ENCODE measurements around the gene CEP112. TPM values are rescaled to one million over a fixed set of nuclear protein-coding genes. Genes with fewer than 3 reads are reported as not detected.

CEP112 gene
- total and polyA plus RNA-seq, 2 donors (not counting 1 experiment from before 2014, with no cell fraction given): 5.4 to 6.4 TPM

GRCh38 chr17:65799869-65800268, 392.1 kb downstream of the CEP112 start:
- Histone ChIP-seq H3K9ac (ENCODE audit: insufficient read depth, low read length) (no peak overlapping the region), H3K4me1 (ENCODE audit: control insufficient read depth, extremely low read depth, insufficient read depth, low read length) (no peaks in the 10 kb centered on the region), H3K27me3 (ENCODE audit: control insufficient read depth, insufficient read depth, low read length) (no peaks in the 10 kb centered on the region), H3K79me2 (ENCODE audit: control insufficient read depth, insufficient read depth, low read length) (no peaks in the 10 kb centered on the region), H3K4me3 (replicated peaks in 1 of 4; ENCODE audit: control extremely low read depth in 1 of 4, insufficient read depth in 1 of 4, low read depth in 3 of 4, low read length in 4 of 4) (no peak overlapping the region), H3K4me2 (ENCODE audit: extremely low read depth, insufficient read depth, low read length) (no peak overlapping the region), H4K20me1 (ENCODE audit: control insufficient read depth, extremely low read depth, insufficient read depth, low read length) (no peaks in the 10 kb centered on the region), H3K36me3 (ENCODE audit: control insufficient read depth, insufficient read depth, low read length) (no peaks in the 10 kb centered on the region), H3K27ac (ENCODE audit: insufficient read depth, low read length) (no peak overlapping the region), H2AFZ (ENCODE audit: low read length) (no peak overlapping the region), H3K9me3 (ENCODE audit: control insufficient read depth, insufficient read depth, low read depth, low read length) (no peaks in the 10 kb centered on the region)
- DNase-seq (ENCODE audit: low read depth in 2 of 2): no peak
- no peak for TF ChIP-seq EZH2 (IDR thresholded peaks at IDR 0.05; ENCODE audit: low read length, missing control alignments)
- TF ChIP-seq CTCF (conservative IDR thresholded peaks at IDR 0.05 in 1 of 2, IDR thresholded peaks at IDR 0.05 in 1 of 2; ENCODE audit: low read depth in 1 of 2, low read length in 2 of 2): no peak

GRCh38 chr17:65799454-65799853, 392.5 kb downstream of the CEP112 start:
- no peaks in the 10 kb centered on the region for H4K20me1 ChIP-seq (ENCODE audit: control insufficient read depth, extremely low read depth, insufficient read depth, low read length)
- no peak overlapping the region for H3K4me3 ChIP-seq (replicated peaks in 1 of 4; ENCODE audit: control extremely low read depth in 1 of 4, insufficient read depth in 1 of 4, low read depth in 3 of 4, low read length in 4 of 4)
- no peaks in the 10 kb centered on the region for H3K9me3 ChIP-seq (ENCODE audit: control insufficient read depth, insufficient read depth, low read depth, low read length)
- H3K79me2 ChIP-seq (ENCODE audit: control insufficient read depth, insufficient read depth, low read length): no peaks in the 10 kb centered on the region
- H3K4me2 ChIP-seq (ENCODE audit: extremely low read depth, insufficient read depth, low read length): no peak overlapping the region
- no peaks in the 10 kb centered on the region for H3K4me1 ChIP-seq (ENCODE audit: control insufficient read depth, extremely low read depth, insufficient read depth, low read length)
- H3K27me3 ChIP-seq (ENCODE audit: control insufficient read depth, insufficient read depth, low read length): no peaks in the 10 kb centered on the region
- no peak overlapping the region for H2AFZ ChIP-seq (ENCODE audit: low read length)
- H3K36me3 ChIP-seq (ENCODE audit: control insufficient read depth, insufficient read depth, low read length): no peaks in the 10 kb centered on the region
- TF ChIP-seq EZH2 (IDR thresholded peaks at IDR 0.05; ENCODE audit: low read length, missing control alignments) (no peak), CTCF (conservative IDR thresholded peaks at IDR 0.05 in 1 of 2, IDR thresholded peaks at IDR 0.05 in 1 of 2; ENCODE audit: low read depth in 1 of 2, low read length in 2 of 2) (no peak)
- no peak overlapping the region for H3K9ac ChIP-seq (ENCODE audit: insufficient read depth, low read length)
- no peak for DNase-seq (ENCODE audit: low read depth in 2 of 2)
- H3K27ac ChIP-seq (ENCODE audit: insufficient read depth, low read length): no peak overlapping the region

- no peaks in the 10 kb centered on the region for H4K20me1 ChIP-seq (ENCODE audit: control insufficient read depth, extremely low read depth, insufficient read depth, low read length)
- H3K4me1 ChIP-seq (ENCODE audit: control insufficient read depth, extremely low read depth, insufficient read depth, low read length): no peaks in the 10 kb centered on the region
- no peak overlapping the region for H3K9ac ChIP-seq (ENCODE audit: insufficient read depth, low read length)
- no peaks in the 10 kb centered on the region for H3K36me3 ChIP-seq (ENCODE audit: control insufficient read depth, insufficient read depth, low read length)
- DNase-seq (ENCODE audit: low read depth in 2 of 2): peak in 1 of 2 donors; percentile 7
- no peaks in the 10 kb centered on the region for H3K9me3 ChIP-seq (ENCODE audit: control insufficient read depth, insufficient read depth, low read depth, low read length)
- no peaks in the 10 kb centered on the region for H3K27me3 ChIP-seq (ENCODE audit: control insufficient read depth, insufficient read depth, low read length)
- TF ChIP-seq CTCF (conservative IDR thresholded peaks at IDR 0.05 in 1 of 2, IDR thresholded peaks at IDR 0.05 in 1 of 2; ENCODE audit: low read depth in 1 of 2, low read length in 2 of 2) (peak in 1 of 2 donors; percentile 40), EZH2 (IDR thresholded peaks at IDR 0.05; ENCODE audit: low read length, missing control alignments) (no peak)
- no peak overlapping the region for H3K4me2 ChIP-seq (ENCODE audit: extremely low read depth, insufficient read depth, low read length)
- no peak overlapping the region for H3K4me3 ChIP-seq (replicated peaks in 1 of 4; ENCODE audit: control extremely low read depth in 1 of 4, insufficient read depth in 1 of 4, low read depth in 3 of 4, low read length in 4 of 4)
- H3K79me2 ChIP-seq (ENCODE audit: control insufficient read depth, insufficient read depth, low read length): no peaks in the 10 kb centered on the region
- H3K27ac ChIP-seq (ENCODE audit: insufficient read depth, low read length): no peak overlapping the region
- H2AFZ ChIP-seq (ENCODE audit: low read length): no peak overlapping the region
These were observed 394.1 kb downstream of the CEP112 start for GRCh38 chr17:65797809-65798208.

Measured in fibroblast of lung (primary cell).